Astrocyte (in vitro differentiated cells and primary cell): Measurements from ENCODE around the gene NFATC1.

ENCODE experiments used
- CTCF ChIP-seq: IDR thresholded peaks from 2 replicates; pipeline ENCODE4 v1.5.1; 2011; ENCODE audit warnings: low read depth, mild to moderate bottlenecking, inconsistent platforms, low read length, moderate library complexity; ENCODE audit not compliant: insufficient read depth
- EZH2 ChIP-seq: IDR thresholded peaks from 2 replicates; pipeline ENCODE4 v1.6.1; 2012; ENCODE audit warnings: mild to moderate bottlenecking, low read length, inconsistent platforms; ENCODE audit not compliant: insufficient read depth

DNA sequence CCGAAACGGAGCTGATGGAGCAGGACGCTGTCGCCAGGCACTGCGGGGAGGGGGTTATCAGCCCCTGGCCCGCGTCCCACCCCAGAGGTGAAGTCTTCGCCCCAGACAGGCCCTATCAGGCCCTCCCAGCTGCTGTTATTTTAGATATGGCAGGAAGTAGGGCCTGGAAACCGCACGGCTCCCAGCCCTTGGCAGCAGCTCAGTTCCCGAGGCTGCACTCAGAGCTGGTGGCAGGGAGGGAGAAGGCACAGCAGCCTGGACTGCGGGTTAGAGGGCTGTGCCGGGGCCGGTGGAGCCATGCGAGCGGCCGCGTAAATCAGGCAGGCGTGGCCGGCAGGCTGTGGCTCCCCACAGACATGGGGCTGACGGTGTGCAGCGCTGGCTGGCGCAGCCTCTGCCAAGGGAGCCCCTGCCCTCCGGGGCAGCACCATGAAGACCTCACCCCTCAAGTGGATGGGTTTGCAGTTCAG lies 111.4 kb downstream of the NFATC1 start:
- no peak for TF ChIP-seq CTCF
- no peak for TF ChIP-seq EZH2
